B cell (primary cell): ENCODE measurements around the gene EPB41L4B.

ENCODE experiments used
- CTCF ChIP-seq: fragments of 200-600 bp; IDR thresholded peaks from one replicate; pipeline ENCODE4 v1.8.0; 2022; ENCODE audit warnings: antibody characterized with exemption, mild to moderate bottlenecking
- EZH2 ChIP-seq: IDR thresholded peaks from 2 replicates; pipeline ENCODE4 v1.6.1; 2012; ENCODE audit warnings: borderline replicate concordance, low read depth, mild to moderate bottlenecking, moderate library complexity, low read length; ENCODE audit not compliant: insufficient read depth, poor library complexity, severe bottlenecking

DNA sequence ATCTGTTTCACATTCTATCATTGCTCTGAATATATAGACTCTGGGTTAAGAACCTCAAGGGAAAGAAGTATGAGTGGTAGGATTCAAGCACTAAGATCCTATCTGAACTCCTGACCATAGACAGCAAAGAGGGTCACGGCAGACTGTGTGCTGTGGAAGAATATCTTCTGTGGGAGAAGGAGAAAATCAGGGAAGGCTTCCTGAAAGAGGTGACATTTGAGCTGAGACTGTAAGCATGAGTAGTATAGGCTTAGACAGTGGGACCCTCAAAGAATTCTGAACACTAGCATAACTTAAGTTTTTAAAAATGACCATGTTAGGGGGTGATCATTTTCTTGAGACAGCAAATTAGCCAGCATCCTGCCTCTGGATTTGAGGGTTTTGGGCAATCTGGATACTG is 157.7 kb downstream of the EPB41L4B start:
- TF ChIP-seq CTCF (no peak), EZH2 (no peak)
